ENCODE results near the gene ATP9A. TPM values are rescaled to one million over a fixed set of nuclear protein-coding genes. Genes with fewer than 3 reads are reported as not detected.
A peak's percentile ranks its signal among the peaks of the same experiment; 100 is the strongest.
"Not testable (repeated sequence)": the region's sequence is repeated elsewhere in the genome, so short reads cannot be mapped to it uniquely, and the experiment has no call there.

Gene ATP9A
- total and polyA plus RNA-seq, 12 donors, result 3.4 to 32.1 (median 24.6) TPM

- H3K36me3 ChIP-seq, result peaks cover 0 to 33% (median 2%) of the 10 kb centered on the region in 9 donors
- TF ChIP-seq CTCF (IDR thresholded peaks at IDR 0.05), result no peak
- no peak for DNase-seq
- H3K9me3 ChIP-seq, result no peaks in the 10 kb centered on the region
- WGBS, 2 donors, result 83 to 89% methylated on average over 7 of the region's 7 CpGs
- no peaks in the 10 kb centered on the region for H3K27me3 ChIP-seq
- H3K4me1 ChIP-seq, result peaks cover 0 to 17% (median 0%) of the 10 kb centered on the region in 9 donors
- H3K4me3 ChIP-seq, result no peak overlapping the region
- peak overlapping the region in 1 of 10 donors; percentile 16 for H3K27ac ChIP-seq
- peak in 1 of 8 donors; percentile 42 for ATAC-seq
- intact Hi-C loops (cut with DNase I), result no loop called here
These were observed 107.2 kb downstream of the ATP9A start for GRCh38 chr20:51660672-51661608.

- ATAC-seq, result no peak
- Histone ChIP-seq H3K36me3 (peaks cover 0 to 37% (median 4%) of the 10 kb centered on the region in 9 donors), H3K4me3 (no peak overlapping the region), H3K9me3 (no peaks in the 10 kb centered on the region), H3K27ac (no peak overlapping the region), H3K27me3 (no peaks in the 10 kb centered on the region), H3K4me1 (peaks cover 0 to 17% (median 0%) of the 10 kb centered on the region in 9 donors)
- no peak for TF ChIP-seq CTCF (IDR thresholded peaks at IDR 0.05)
- no peak for DNase-seq
- 89 to 90% methylated on average over 8 of the region's 8 CpGs for WGBS, 2 donors
- intact Hi-C loops (cut with DNase I), result loop anchor here in 2 of 10 donors (10.0 kb wide), 1 partner anchor 105 kb away; the partner anchor contains the start of gene ATP9A (in 2 of the 2)
These were observed 108.6 kb downstream of the ATP9A start for GRCh38 chr20:51659491-51660050.

GRCh38 chr20:51656726-51657260 lies 111.4 kb downstream of the ATP9A start:
- intact Hi-C loops (cut with DNase I), result loop anchor here in 2 of 10 donors (10.0 kb wide), 1 partner anchor 108 kb away; the partner anchor contains the start of gene ATP9A (in 2 of the 2)
- no peaks in the 10 kb centered on the region for H3K27me3 ChIP-seq
- no peak for TF ChIP-seq CTCF (IDR thresholded peaks at IDR 0.05)
- H3K4me3 ChIP-seq, result no peak overlapping the region
- no peaks in the 10 kb centered on the region for H3K9me3 ChIP-seq
- ATAC-seq (no peak), DNase-seq (no peak)
- 94 to 95% methylated on average over 21 of the region's 21 CpGs for WGBS, 2 donors
- peaks cover 0 to 31% (median 4%) of the 10 kb centered on the region in 9 donors for H3K36me3 ChIP-seq
- no peak overlapping the region for H3K27ac ChIP-seq
- H3K4me1 ChIP-seq, result peaks cover 0 to 19% (median 0%) of the 10 kb centered on the region in 9 donors

GRCh38 chr20:51656089-51656488 lies 112.1 kb downstream of the ATP9A start:
- Histone ChIP-seq H3K4me1 (peaks cover 0 to 17% (median 0%) of the 10 kb centered on the region in 9 donors), H3K36me3 (peaks cover 0 to 31% (median 4%) of the 10 kb centered on the region in 9 donors)
- not testable (repeated sequence) for H3K27me3 ChIP-seq, H3K9me3 ChIP-seq, ATAC-seq, DNase-seq, H3K4me3 ChIP-seq, H3K27ac ChIP-seq
- intact Hi-C loops (cut with DNase I), result loop anchor here in 2 of 10 donors (10.0 kb wide), 1 partner anchor 109 kb away; the partner anchor contains the start of gene ATP9A (in 2 of the 2)
- 91 to 97% methylated on average over 5 of the region's 5 CpGs for WGBS, 2 donors
